Neural progenitor cell (in vitro differentiated cells): ENCODE data around the gene SHLD2.

Experiments
- CTCF ChIP-seq: fragments of 200-600 bp; sonication (generic); IDR thresholded peaks from 2 replicates; pipeline ENCODE4 v1.5.1; 2017; ENCODE audit warnings: antibody characterized with exemption, mild to moderate bottlenecking
- EZH2 ChIP-seq: fragments of 200-600 bp; sonication (generic); IDR thresholded peaks from 2 replicates; pipeline ENCODE4 v1.6.1; 2017; ENCODE audit warnings: antibody characterized with exemption, mild to moderate bottlenecking, moderate library complexity

- TF ChIP-seq EZH2 (no peak), CTCF (no peak)
Measured at GRCh38 chr10:87089746-87090145, 5.3 kb upstream of the SHLD2 start.
